HUES48 (cell line): ENCODE data around the gene PALS1.

ENCODE experiments used
- H3K27ac ChIP-seq: one replicate; pipeline ENCODE4 v1.7.0; 2013; ENCODE audit warnings: low read depth, low read length, inconsistent platforms
- H3K27me3 ChIP-seq: 2 replicates; pipeline ENCODE4 v1.6.1; 2013; ENCODE audit warnings: mild to moderate bottlenecking, low read length; ENCODE audit not compliant: control insufficient read depth, insufficient read depth
- H3K36me3 ChIP-seq: 2 replicates; pipeline ENCODE4 v1.6.1; 2013; ENCODE audit warnings: low read length; ENCODE audit not compliant: control insufficient read depth, insufficient read depth
- H3K4me1 ChIP-seq: 2 replicates; pipeline ENCODE4 v1.6.1; 2013; ENCODE audit warnings: mild to moderate bottlenecking, low read length; ENCODE audit not compliant: control insufficient read depth, insufficient read depth
- H3K4me3 ChIP-seq: 2 replicates; pipeline ENCODE4 v1.5.1; 2013; ENCODE audit warnings: mild to moderate bottlenecking, low read depth, low read length
- H3K9ac ChIP-seq: 2 replicates; pipeline ENCODE4 v1.6.1; 2013; ENCODE audit warnings: mild to moderate bottlenecking, low read depth, low read length, moderate library complexity
- H3K9me3 ChIP-seq: 2 replicates; pipeline ENCODE4 v1.6.1; 2013; ENCODE audit warnings: low read length; ENCODE audit not compliant: control insufficient read depth, insufficient read depth

PALS1 gene

GRCh38 chr14:67241411-67242167 lies at the start of gene PALS1:
PALS1 (plus strand) TSS chr14:67241435; CDS start chr14:67279171, 37,736 bp downstream.
- Histone ChIP-seq H3K27me3 (peaks cover 14% of the 10 kb centered on the region), H3K9me3 (no peaks in the 10 kb centered on the region), H3K4me3 (peak within 1 kb of the TSS; percentile 95), H3K36me3 (no peaks in the 10 kb centered on the region), H3K4me1 (peaks cover 10% of the 10 kb centered on the region; the same call in 1 of the 2 replicates), H3K9ac (peak within 1 kb of the TSS; percentile 93), H3K27ac (peak within 1 kb of the TSS; percentile 99)

GRCh38 chr14:67191768-67192290 lies 49.4 kb upstream of the PALS1 start:
- Histone ChIP-seq H3K9ac (no peak overlapping the region), H3K36me3 (no peaks in the 10 kb centered on the region), H3K9me3 (no peaks in the 10 kb centered on the region), H3K4me3 (no peak overlapping the region), H3K4me1 (no peaks in the 10 kb centered on the region), H3K27ac (no peak overlapping the region), H3K27me3 (no peaks in the 10 kb centered on the region)

- no peak overlapping the region for H3K27ac ChIP-seq
- H3K27me3 ChIP-seq = no peaks in the 10 kb centered on the region
- H3K4me3 ChIP-seq = no peak overlapping the region
These were observed 48.9 kb upstream of the PALS1 start for GRCh38 chr14:67192366-67192765.

GRCh38 chr14:67195279-67195678 lies 46.0 kb upstream of the PALS1 start:
- Histone ChIP-seq H3K27ac (no peak overlapping the region), H3K27me3 (no peaks in the 10 kb centered on the region), H3K4me3 (no peak overlapping the region), H3K9me3 (no peaks in the 10 kb centered on the region), H3K36me3 (no peaks in the 10 kb centered on the region), H3K9ac (no peak overlapping the region), H3K4me1 (no peaks in the 10 kb centered on the region)

More at GRCh38 chr14:67192366-67192765, 48.9 kb upstream of the PALS1 start:
- Histone ChIP-seq H3K9me3 (no peaks in the 10 kb centered on the region), H3K4me1 (no peaks in the 10 kb centered on the region), H3K9ac (no peak overlapping the region), H3K36me3 (no peaks in the 10 kb centered on the region)

GRCh38 chr14:67199016-67199415 lies 42.2 kb upstream of the PALS1 start:
- no peaks in the 10 kb centered on the region for H3K9me3 ChIP-seq
- H3K9ac ChIP-seq = no peak overlapping the region
- H3K27ac ChIP-seq = no peak overlapping the region
- H3K36me3 ChIP-seq = no peaks in the 10 kb centered on the region
- H3K27me3 ChIP-seq = no peaks in the 10 kb centered on the region
- no peaks in the 10 kb centered on the region for H3K4me1 ChIP-seq
- H3K4me3 ChIP-seq = no peak overlapping the region

- Histone ChIP-seq H3K36me3 (no peaks in the 10 kb centered on the region), H3K27me3 (no peaks in the 10 kb centered on the region), H3K9ac (no peak overlapping the region), H3K27ac (no peak overlapping the region), H3K4me1 (no peaks in the 10 kb centered on the region), H3K9me3 (no peaks in the 10 kb centered on the region), H3K4me3 (no peak overlapping the region)
These were observed 33.4 kb upstream of the PALS1 start for GRCh38 chr14:67207810-67208209.

- H3K9ac ChIP-seq = no peak overlapping the region
- H3K9me3 ChIP-seq = no peaks in the 10 kb centered on the region
- H3K36me3 ChIP-seq = no peaks in the 10 kb centered on the region
- H3K4me1 ChIP-seq = peaks cover 3% of the 10 kb centered on the region; the same call in 1 of the 2 replicates
- H3K27me3 ChIP-seq = no peaks in the 10 kb centered on the region
- H3K27ac ChIP-seq = no peak overlapping the region
- H3K4me3 ChIP-seq = no peak overlapping the region
These were observed 23.1 kb upstream of the PALS1 start for GRCh38 chr14:67218126-67218525.

GRCh38 chr14:67221248-67221981 lies 19.8 kb upstream of the PALS1 start:
- Histone ChIP-seq H3K27ac (no peak overlapping the region), H3K27me3 (no peaks in the 10 kb centered on the region), H3K36me3 (no peaks in the 10 kb centered on the region), H3K9me3 (no peaks in the 10 kb centered on the region), H3K4me1 (peaks cover 3% of the 10 kb centered on the region; the same call in 1 of the 2 replicates), H3K4me3 (no peak overlapping the region), H3K9ac (no peak overlapping the region)

GRCh38 chr14:67221982-67222328 lies 19.3 kb upstream of the PALS1 start:
- Histone ChIP-seq H3K27me3 (no peaks in the 10 kb centered on the region), H3K36me3 (no peaks in the 10 kb centered on the region), H3K4me3 (no peak overlapping the region), H3K9me3 (no peaks in the 10 kb centered on the region), H3K27ac (no peak overlapping the region), H3K9ac (no peak overlapping the region), H3K4me1 (peaks cover 3% of the 10 kb centered on the region; the same call in 1 of the 2 replicates)

GRCh38 chr14:67225523-67225922 lies 15.7 kb upstream of the PALS1 start:
- no peak overlapping the region for H3K4me3 ChIP-seq
- no peak overlapping the region for H3K27ac ChIP-seq
- no peaks in the 10 kb centered on the region for H3K36me3 ChIP-seq
- H3K9me3 ChIP-seq = no peaks in the 10 kb centered on the region
- H3K27me3 ChIP-seq = no peaks in the 10 kb centered on the region
- H3K9ac ChIP-seq = no peak overlapping the region
- peaks cover 3% of the 10 kb centered on the region; the same call in 1 of the 2 replicates for H3K4me1 ChIP-seq
